K562 (cell line): ENCODE results near the gene MAP2K6. TPM values are rescaled to one million over a fixed set of nuclear protein-coding genes. Genes with fewer than 3 reads are reported as not detected.

Experiments
- ATAC-seq: fragments of 200-7000 bp; cut with Tn5 transposase; 3 replicates; pipeline ENCODE4 v1.9.1; 2020; ENCODE audit warnings: moderate library complexity
- BruUV-seq: library from RNA; stranded (reverse); fragments of 400-500 nt; replicated peaks from 2 replicates; lab custom pipeline; 2021; lab: Mats Ljungman, UMichigan
- CTCF ChIA-PET: fragments of 300-600 bp; formaldehyde crosslinking; extraction: SDS; loops from one replicate; lab custom pipeline; 2021; ENCODE audit warnings: low intra/inter-chr PET ratio; lab: Yijun Ruan, JAX
- POLR2A ChIA-PET: fragments of 300-600, 350-650 bp; sonication (Branson Sonifier 250); formaldehyde crosslinking; extraction: SDS; loops from one replicate; lab custom pipeline; 2021; ENCODE audit warnings: antibody characterized with exemption, inconsistent platforms; lab: Yijun Ruan, JAX
- DNase-seq, 4 experiments: peaks; one replicate each; pipeline versions ENCODE4 v3.0.0 to v3.0.0-alpha.2; 2011 to 2018; ENCODE audit warnings: low spot score in 3 of 4, mixed read lengths in 3 of 4; ENCODE audit errors: extremely low read depth in 1 of 4
- FAIRE-seq: peaks from 2 replicates; lab custom pipeline; 2011; peaks lifted over from hg19 to GRCh38; lab: Jason Lieb, UNC
- H2AFZ ChIP-seq: 2 replicates; pipeline ENCODE4 v1.6.0; 2011; ENCODE audit warnings: low read depth, low read length, control low read depth, inconsistent platforms
- H3K27ac ChIP-seq: fragments of 200-600 bp; 3 replicates; pipeline ENCODE4 v1.8.0; 2011; ENCODE audit warnings: low read depth, mild to moderate bottlenecking, control low read depth, inconsistent platforms, low read length, moderate library complexity, mixed read lengths; ENCODE audit errors: extremely low read depth
- H3K27me3 ChIP-seq, 2 experiments: fragments of 300-600 bp in 1 of 2; 2 replicates in 1 of 2; 3 replicates in 1 of 2; pipeline versions ENCODE4 v1.6.0 to v1.8.0; 2011; ENCODE audit warnings: inconsistent platforms in 2 of 2, low read length in 2 of 2, mild to moderate bottlenecking in 1 of 2, mixed read lengths in 1 of 2, moderate library complexity in 1 of 2; ENCODE audit not compliant: control insufficient read depth in 2 of 2, insufficient read depth in 2 of 2
- H3K36me3 ChIP-seq: fragments of 300-600 bp; 3 replicates; pipeline ENCODE4 v1.8.0; 2011; ENCODE audit warnings: mild to moderate bottlenecking, low read length, inconsistent platforms; ENCODE audit not compliant: control insufficient read depth, insufficient read depth
- H3K4me1 ChIP-seq, 2 experiments: fragments of 200-600 bp in 1 of 2; replicated peaks in 1 of 2; 2 replicates in 1 of 2; 3 replicates in 1 of 2; pipeline versions ENCODE4 v1.5.1 to v1.8.0; 2011; ENCODE audit warnings: inconsistent platforms in 2 of 2, low read length in 2 of 2, mild to moderate bottlenecking in 1 of 2, mixed read lengths in 1 of 2, moderate library complexity in 1 of 2; ENCODE audit not compliant: control insufficient read depth in 2 of 2, insufficient read depth in 2 of 2
- H3K4me2 ChIP-seq: 2 replicates; pipeline ENCODE4 v1.6.1; 2011; ENCODE audit warnings: low read length, control low read depth, inconsistent platforms, mixed read lengths; ENCODE audit not compliant: insufficient read depth
- H3K4me3 ChIP-seq: fragments of 200-600 bp; sonication (generic), shearing (Covaris generic); 2 replicates; pipeline ENCODE4 v1.5.1; 2016; ENCODE audit warnings: control low read depth, inconsistent platforms
- H3K79me2 ChIP-seq: fragments of 200-600 bp; 3 replicates; pipeline ENCODE4 v1.8.0; 2011; ENCODE audit warnings: low read length, inconsistent platforms; ENCODE audit not compliant: control insufficient read depth, insufficient read depth
- H3K9ac ChIP-seq, 2 experiments: 2 replicates each; pipeline versions ENCODE4 v1.6.0 to v1.6.1; 2011; ENCODE audit warnings: low read depth in 2 of 2, low read length in 2 of 2, control low read depth in 1 of 2, inconsistent platforms in 1 of 2, mild to moderate bottlenecking in 1 of 2, mixed read lengths in 1 of 2; ENCODE audit not compliant: insufficient read depth in 1 of 2
- H3K9me1 ChIP-seq: one replicate; pipeline ENCODE4 v1.6.0; 2011; ENCODE audit warnings: inconsistent platforms, mild to moderate bottlenecking, low read length, moderate library complexity; ENCODE audit not compliant: control insufficient read depth, insufficient read depth
- H3K9me3 ChIP-seq: replicated peaks from 2 replicates; pipeline ENCODE4 v1.5.1; 2011; ENCODE audit warnings: low read depth, low read length, inconsistent platforms; ENCODE audit not compliant: control insufficient read depth, insufficient read depth
- H4K20me1 ChIP-seq: replicated peaks from 2 replicates; pipeline ENCODE4 v1.6.1; 2011; ENCODE audit warnings: low read length, inconsistent platforms, mixed read lengths; ENCODE audit not compliant: control insufficient read depth, insufficient read depth
- ARID1B ChIP-seq: fragments of 450-650 bp; IDR thresholded peaks from 2 replicates; pipeline ENCODE4 v1.6.1; 2016; ENCODE audit warnings: antibody characterized with exemption, mild to moderate bottlenecking, inconsistent platforms
- ASH1L ChIP-seq: fragments of 450-650 bp; IDR thresholded peaks from 2 replicates; pipeline ENCODE4 v1.6.1; 2018; ENCODE audit warnings: borderline replicate concordance, mild to moderate bottlenecking, low read depth; ENCODE audit not compliant: partially characterized antibody
- BRD4 ChIP-seq: fragments of 200-600 bp; sonication (generic); IDR thresholded peaks from 2 replicates; pipeline ENCODE4 v1.6.1; 2017; ENCODE audit warnings: inconsistent platforms
- CBX2 ChIP-seq: fragments of 200-600 bp; sonication (generic); IDR thresholded peaks from one replicate; pipeline ENCODE4 v1.6.1; 2012; ENCODE audit warnings: mild to moderate bottlenecking, low read length, inconsistent platforms; ENCODE audit not compliant: insufficient read depth, poor library complexity, severe bottlenecking
- CBX8 ChIP-seq: fragments of 200-600 bp; sonication (generic); IDR thresholded peaks from 2 replicates; pipeline ENCODE4 v1.6.1; 2012; ENCODE audit warnings: borderline replicate concordance, mixed run types, low read depth, mild to moderate bottlenecking, moderate library complexity, mixed read lengths, low read length, control low read depth, inconsistent platforms; ENCODE audit not compliant: poor library complexity, severe bottlenecking; ENCODE audit errors: extremely low read depth
- ETV6 ChIP-seq, 3 experiments: fragments of 150-350 bp in 1 of 3; sonication (generic) in 1 of 3; formaldehyde crosslinking in 1 of 3; IDR thresholded peaks; 2 replicates each; pipeline versions ENCODE4 v1.6.1 to v1.8.0; 2014 to 2022; ENCODE audit warnings: borderline replicate concordance in 2 of 3, low read depth in 2 of 3, antibody characterized with exemption in 1 of 3, low read length in 1 of 3, mild to moderate bottlenecking in 1 of 3, missing genetic modification reagents in 1 of 3
- FOXK1 ChIP-seq: sonication (generic); formaldehyde crosslinking; IDR thresholded peaks from 2 replicates; pipeline ENCODE4 v1.8.0; 2022; ENCODE audit warnings: missing genetic modification reagents, mild to moderate bottlenecking, borderline replicate concordance
- FOXK2 ChIP-seq, 2 experiments: fragments of 450-650 bp; IDR thresholded peaks in 1 of 2; conservative IDR thresholded peaks in 1 of 2; 2 replicates each; pipeline ENCODE4 v1.6.1; 2016; ENCODE audit warnings: low read depth in 2 of 2, mild to moderate bottlenecking in 1 of 2
- FOXM1 ChIP-seq, 2 experiments: fragments of 450-650 bp in 1 of 2; sonication (generic) in 1 of 2; formaldehyde crosslinking in 1 of 2; IDR thresholded peaks; 2 replicates each; pipeline versions ENCODE4 v1.6.1 to v1.9.0; 2017 to 2022; ENCODE audit warnings: low read depth in 2 of 2, mild to moderate bottlenecking in 2 of 2, missing genetic modification reagents in 1 of 2, moderate library complexity in 1 of 2
- KDM2B ChIP-seq: fragments of 250-450 bp; sonication (Bioruptor Pico); IDR thresholded peaks from 2 replicates; pipeline ENCODE4 v1.8.0; 2021; ENCODE audit warnings: mild to moderate bottlenecking, moderate library complexity
- MAX ChIP-seq: sonication (generic); formaldehyde crosslinking; IDR thresholded peaks from 2 replicates; pipeline ENCODE4 v1.9.0; 2022; ENCODE audit warnings: mild to moderate bottlenecking, missing genetic modification reagents
- NFYB ChIP-seq: IDR thresholded peaks from 2 replicates; pipeline ENCODE4 v1.6.1; 2011; ENCODE audit warnings: mild to moderate bottlenecking, moderate library complexity; ENCODE audit not compliant: insufficient read length; ENCODE audit errors: extremely low read depth
- OTX1 ChIP-seq: fragments of 450-650 bp; formaldehyde crosslinking; IDR thresholded peaks from 2 replicates; pipeline ENCODE4 v1.4.0; 2022; ENCODE audit warnings: mild to moderate bottlenecking
- POU5F1 ChIP-seq: fragments of 150-350 bp; IDR thresholded peaks from 2 replicates; pipeline ENCODE4 v1.6.1; 2014; ENCODE audit warnings: borderline replicate concordance, low read length, low read depth, mild to moderate bottlenecking; ENCODE audit not compliant: partially characterized antibody
- PRMT5 ChIP-seq: sonication (generic); formaldehyde crosslinking; IDR thresholded peaks from 2 replicates; pipeline ENCODE4 v1.5.0; 2020; ENCODE audit warnings: missing genetic modification reagents
- PYGO2 ChIP-seq: fragments of 450-650 bp; IDR thresholded peaks from 2 replicates; pipeline ENCODE4 v1.6.1; 2016; ENCODE audit warnings: mild to moderate bottlenecking, missing genetic modification characterization, moderate library complexity, missing compliant biosample characterization
- RBM39 ChIP-seq: fragments of 200-400 bp; formaldehyde crosslinking; optimal IDR thresholded peaks from 2 replicates; pipeline ENCODE3; 2018; ENCODE audit warnings: low read depth, low read length
- TRIM28 ChIP-seq: fragments of 450-650 bp; IDR thresholded peaks from 2 replicates; pipeline ENCODE4 v1.6.1; 2017
- ZNF140 ChIP-seq: fragments of 250-450 bp; sonication (Bioruptor Pico); IDR thresholded peaks from 2 replicates; pipeline ENCODE4 v1.8.0; 2021; ENCODE audit warnings: moderate library complexity, mild to moderate bottlenecking, inconsistent platforms
- ZNF146 ChIP-seq: IDR thresholded peaks from one replicate; pipeline ENCODE4 v1.6.1; 2018; ENCODE audit warnings: missing compliant biosample characterization; ENCODE audit not compliant: unreplicated experiment
- in situ Hi-C: fragments of 300-500 bp; cut with MboI; formaldehyde crosslinking; loops from 4 replicates; pipeline ENCODE4 v1.15.0; 2018; ENCODE audit warnings: inconsistent platforms, mixed read lengths
- intact Hi-C: fragments of 100-400 bp; cut with micrococcal nuclease; formaldehyde crosslinking; loops from 2 replicates; pipeline ENCODE4 v1.14.2; 2022
- polyA plus RNA-seq, 8 experiments: library from polyadenylated mRNA; depleted of rRNA in 4 of 8; stranded (reverse) in 5 of 8; unstranded in 3 of 8; fragments of >200 nt; fragmentation: Nextera tagmentation in 2 of 8; fragmentation: Illumina TruSeq in 1 of 8; extraction: Ambion mirVana in 2 of 8; extraction: Trizol in 1 of 8; gene quantifications; 2 replicates each; pipeline versions ENCODE4 v1.2.1 to v1.2.3, GENCODE V29; 2011 to 2014; ENCODE audit warnings: inconsistent platforms in 1 of 8, missing spikeins in 1 of 8
- total RNA-seq, 7 experiments: library from RNA; depleted of rRNA in 6 of 7; stranded (reverse); fragments of >200 nt in 6 of 7; fragmentation: Illumina TruSeq in 2 of 7; extraction: Trizol in 2 of 7; gene quantifications; 2 replicates each; pipeline versions ENCODE4 v1.2.1 to v1.2.3, GENCODE V29; 2011 to 2021; ENCODE audit warnings: low replicate concordance in 1 of 7

The MAP2K6 gene
- total and polyA plus RNA-seq, 9 of the 15 experiments (the other 6 are each of a cell fraction or from before 2014, with no cell fraction given): 0.07 to 0.13 TPM; not detected in 7

- ATAC-seq (no peak), FAIRE-seq (no peak), DNase-seq (no peak)
- H2AFZ ChIP-seq: no peak overlapping the region
- no peak overlapping the region for H3K4me3 ChIP-seq
- no peaks in the 10 kb centered on the region for H3K9me3 ChIP-seq
- no peaks in the 10 kb centered on the region for H3K4me1 ChIP-seq
- no peak for TF ChIP-seq FOXM1 (IDR thresholded peaks at IDR 0.05; ENCODE audit: low read depth)
- no peak for TF ChIP-seq FOXM1 (CRISPR knock-in tag; IDR thresholded peaks at IDR 0.05; ENCODE audit: low read depth)
- TF ChIP-seq ARID1B: no peak
- no peak for TF ChIP-seq FOXK2 (conservative IDR thresholded peaks at IDR 0.05 in 1 of 2, IDR thresholded peaks at IDR 0.05 in 1 of 2; ENCODE audit: low read depth in 2 of 2)
- no peak for TF ChIP-seq CBX2
- no peak for TF ChIP-seq RBM39
- TF ChIP-seq OTX1 (CRISPR knock-in tag): no peak
- TF ChIP-seq NFYB: no peak
- TF ChIP-seq POU5F1: no peak
- TF ChIP-seq PYGO2 (tag): no peak
- no peak for TF ChIP-seq ASH1L
- no peak for TF ChIP-seq CBX8
- no peak for TF ChIP-seq FOXK1 (CRISPR knock-in tag)
- TF ChIP-seq ZNF140 (CRISPR knock-in tag): no peak
- no peak for TF ChIP-seq TRIM28
- TF ChIP-seq MAX (CRISPR knock-in tag): no peak
- TF ChIP-seq BRD4: no peak
- TF ChIP-seq ZNF146 (CRISPR knock-in tag): no peak
- TF ChIP-seq ETV6 (IDR thresholded peaks at IDR 0.05; ENCODE audit: borderline replicate concordance in 1 of 2, low read depth in 2 of 2, low read length in 1 of 2): no peak
- no peak for TF ChIP-seq ETV6 (CRISPR knock-in tag; IDR thresholded peaks at IDR 0.05; ENCODE audit: borderline replicate concordance)
- no peak for TF ChIP-seq KDM2B
- no peak for TF ChIP-seq PRMT5 (CRISPR knock-in tag)
- POLR2A ChIA-PET: no interaction called here
- no peak overlapping the region for H3K9ac ChIP-seq
- intact Hi-C loops: no loop called here
- H3K36me3 ChIP-seq: no peaks in the 10 kb centered on the region
- H3K9me1 ChIP-seq: no peaks in the 10 kb centered on the region
- no peak overlapping the region for H3K4me2 ChIP-seq
- no peak overlapping the region for H3K27ac ChIP-seq
- no peaks in the 10 kb centered on the region for H4K20me1 ChIP-seq
- no TSS peak for BruUV-seq
- in situ Hi-C loops: no loop called here
- CTCF ChIA-PET: no interaction called here
- H3K27me3 ChIP-seq: no peaks in the 10 kb centered on the region
- no peaks in the 10 kb centered on the region for H3K79me2 ChIP-seq
These were observed 7.6 kb upstream of the MAP2K6 start for GRCh38 chr17:69406941-69407340.
